Measurements from ENCODE around the gene HOXA3.

DNA sequence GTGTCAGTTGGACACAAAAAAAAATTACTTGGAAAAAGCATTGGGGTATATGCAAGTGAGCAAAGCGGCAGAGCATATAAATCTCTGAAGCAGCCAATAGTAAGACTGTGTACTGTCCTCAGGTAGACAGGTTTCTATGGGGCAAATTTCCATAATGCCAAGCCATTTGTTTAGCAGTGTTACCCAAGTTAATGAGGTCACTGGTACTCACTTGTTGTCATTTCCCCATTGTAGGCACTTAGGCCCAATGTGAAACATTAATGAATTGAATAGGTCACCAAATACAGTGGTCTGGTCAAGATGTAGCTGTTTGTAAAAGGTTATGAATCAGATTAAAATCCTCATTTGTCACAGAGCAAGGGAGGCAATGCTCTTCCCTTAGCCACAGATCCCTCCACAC, 84.1 kb downstream of the HOXA3 start:
- no peak for TF ChIP-seq POLR2A (IDR thresholded peaks at IDR 0.05)
- TF ChIP-seq, protein P1, sequence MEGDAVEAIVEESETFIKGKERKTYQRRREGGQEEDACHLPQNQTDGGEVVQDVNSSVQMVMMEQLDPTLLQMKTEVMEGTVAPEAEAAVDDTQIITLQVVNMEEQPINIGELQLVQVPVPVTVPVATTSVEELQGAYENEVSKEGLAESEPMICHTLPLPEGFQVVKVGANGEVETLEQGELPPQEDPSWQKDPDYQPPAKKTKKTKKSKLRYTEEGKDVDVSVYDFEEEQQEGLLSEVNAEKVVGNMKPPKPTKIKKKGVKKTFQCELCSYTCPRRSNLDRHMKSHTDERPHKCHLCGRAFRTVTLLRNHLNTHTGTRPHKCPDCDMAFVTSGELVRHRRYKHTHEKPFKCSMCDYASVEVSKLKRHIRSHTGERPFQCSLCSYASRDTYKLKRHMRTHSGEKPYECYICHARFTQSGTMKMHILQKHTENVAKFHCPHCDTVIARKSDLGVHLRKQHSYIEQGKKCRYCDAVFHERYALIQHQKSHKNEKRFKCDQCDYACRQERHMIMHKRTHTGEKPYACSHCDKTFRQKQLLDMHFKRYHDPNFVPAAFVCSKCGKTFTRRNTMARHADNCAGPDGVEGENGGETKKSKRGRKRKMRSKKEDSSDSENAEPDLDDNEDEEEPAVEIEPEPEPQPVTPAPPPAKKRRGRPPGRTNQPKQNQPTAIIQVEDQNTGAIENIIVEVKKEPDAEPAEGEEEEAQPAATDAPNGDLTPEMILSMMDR (IDR thresholded peaks at IDR 0.05), result no peak
- TF ChIP-seq POLR2AphosphoS5 (IDR thresholded peaks at IDR 0.05), result no peak
- no peak for TF ChIP-seq EP300 (IDR thresholded peaks at IDR 0.05)
